IPS-11a (cell line): ENCODE results near the gene TINAGL1.

Experiments
- H3K4me3 ChIP-seq: one replicate; pipeline ENCODE4 v1.5.1; 2013; ENCODE audit warnings: low read depth, low read length, control low read depth

Gene TINAGL1

GRCh38 chr1:31568895-31569595, 7.3 kb upstream of the TINAGL1 start:
- H3K4me3 ChIP-seq, result no peak overlapping the region

GRCh38 chr1:31569596-31570173, 6.6 kb upstream of the TINAGL1 start:
- H3K4me3 ChIP-seq, result no peak overlapping the region

- H3K4me3 ChIP-seq, result no peak overlapping the region
Measured at GRCh38 chr1:31570228-31570627, 6.1 kb upstream of the TINAGL1 start.

GRCh38 chr1:31570906-31571305, 5.4 kb upstream of the TINAGL1 start:
- no peak overlapping the region for H3K4me3 ChIP-seq

- H3K4me3 ChIP-seq, result no peak overlapping the region
Measured at GRCh38 chr1:31571340-31572295, 4.7 kb upstream of the TINAGL1 start.

GRCh38 chr1:31572323-31573104, 3.8 kb upstream of the TINAGL1 start:
- no peak overlapping the region for H3K4me3 ChIP-seq

GRCh38 chr1:31573261-31573660, 3.1 kb upstream of the TINAGL1 start:
- H3K4me3 ChIP-seq, result no peak overlapping the region

GRCh38 chr1:31574749-31575368, 1.5 kb upstream of the TINAGL1 start:
- no peak overlapping the region for H3K4me3 ChIP-seq

GRCh38 chr1:31575369-31576140, 760 bp upstream of the TINAGL1 start:
- no peak overlapping the region for H3K4me3 ChIP-seq

GRCh38 chr1:31576743-31577455, 584 bp downstream of the TINAGL1 start:
- H3K4me3 ChIP-seq, result no peak overlapping the region

- no peak overlapping the region for H3K4me3 ChIP-seq
Measured at GRCh38 chr1:31577515-31578192, 1.3 kb downstream of the TINAGL1 start.

- H3K4me3 ChIP-seq, result no peak overlapping the region
Measured at GRCh38 chr1:31579374-31579773, 3.1 kb downstream of the TINAGL1 start.

GRCh38 chr1:31580513-31580870, 4.2 kb downstream of the TINAGL1 start:
- H3K4me3 ChIP-seq, result no peak overlapping the region

- H3K4me3 ChIP-seq, result no peak overlapping the region
Measured at GRCh38 chr1:31580891-31581603, 4.7 kb downstream of the TINAGL1 start.

- no peak overlapping the region for H3K4me3 ChIP-seq
Measured at GRCh38 chr1:31581821-31582810, 5.8 kb downstream of the TINAGL1 start.

- no peak overlapping the region for H3K4me3 ChIP-seq
Measured at GRCh38 chr1:31583082-31583994, 7.0 kb downstream of the TINAGL1 start.
